HL-60 (cell line): Measurements from ENCODE around the gene CDC6.
"Not testable (repeated sequence)": the region's sequence is repeated elsewhere in the genome, so short reads cannot be mapped to it uniquely, and the experiment has no call there.

Experiments used
- CTCF ChIP-seq: IDR thresholded peaks from one replicate; pipeline ENCODE4 v1.5.1; 2011; ENCODE audit warnings: low read length, control low read depth, inconsistent platforms; ENCODE audit not compliant: insufficient read depth
- POLR2AphosphoS5 ChIP-seq: IDR thresholded peaks from 2 replicates; pipeline ENCODE4 v1.6.1; 2012; ENCODE audit warnings: low read depth
- REST ChIP-seq: IDR thresholded peaks from 2 replicates; pipeline ENCODE4 v1.6.1; 2012; ENCODE audit warnings: low read depth; ENCODE audit not compliant: insufficient replicate concordance

- not testable (repeated sequence) for TF ChIP-seq CTCF, REST
- 0 out of 2 replicates have a peak, but pooled peaks have one; percentile 10 for TF ChIP-seq POLR2AphosphoS5
Measured at GRCh38 chr17:40304866-40305265, 17.2 kb downstream of the CDC6 start.
